Right forelimb (tissue), 1 donor: Measurements from ENCODE around the gene GSK3B.
"Not testable (repeated sequence)": the region's sequence is repeated elsewhere in the genome, so short reads cannot be mapped to it uniquely, and the experiment has no call there.

Experiments used
- DNase-seq: peaks from one replicate; pipeline ENCODE4 v3.0.0-alpha.2; 2018

Gene GSK3B

GRCh38 chr3:119998166-119998565 lies 96.1 kb downstream of the GSK3B start:
- DNase-seq = no peak

GRCh38 chr3:119990888-119991287 lies 103.4 kb downstream of the GSK3B start:
- no peak for DNase-seq

- DNase-seq = no peak
These were observed 104.1 kb downstream of the GSK3B start for GRCh38 chr3:119989981-119990655.

- DNase-seq = not testable (repeated sequence)
These were observed 107.4 kb downstream of the GSK3B start for GRCh38 chr3:119986812-119987211.

GRCh38 chr3:119981386-119981785 lies 112.9 kb downstream of the GSK3B start:
- DNase-seq = no peak

GRCh38 chr3:119978554-119979208 lies 115.6 kb downstream of the GSK3B start:
- DNase-seq = no peak

GRCh38 chr3:119977353-119977752 lies 116.9 kb downstream of the GSK3B start:
- no peak for DNase-seq

GRCh38 chr3:119976214-119976613 lies 118.0 kb downstream of the GSK3B start:
- no peak for DNase-seq

- no peak for DNase-seq
These were observed 119.6 kb downstream of the GSK3B start for GRCh38 chr3:119974656-119975055.

- DNase-seq = no peak
These were observed 121.1 kb downstream of the GSK3B start for GRCh38 chr3:119973018-119973646.

GRCh38 chr3:119969759-119970158 lies 124.5 kb downstream of the GSK3B start:
- DNase-seq = no peak

GRCh38 chr3:119967353-119968006 lies 126.8 kb downstream of the GSK3B start:
- no peak for DNase-seq

- no peak for DNase-seq
These were observed 128.6 kb downstream of the GSK3B start for GRCh38 chr3:119965692-119966091.

- no peak for DNase-seq
These were observed 130.0 kb downstream of the GSK3B start for GRCh38 chr3:119964294-119964693.

GRCh38 chr3:119955972-119956371 lies 138.3 kb downstream of the GSK3B start:
- DNase-seq = no peak

GRCh38 chr3:119950666-119951325 lies 143.5 kb downstream of the GSK3B start:
- no peak for DNase-seq

- DNase-seq = no peak
These were observed 149.0 kb downstream of the GSK3B start for GRCh38 chr3:119945291-119945690.

GRCh38 chr3:119944091-119944490 lies 150.2 kb downstream of the GSK3B start:
- DNase-seq = no peak

GRCh38 chr3:119939077-119939476 lies 155.2 kb downstream of the GSK3B start:
- DNase-seq = no peak

- no peak for DNase-seq
These were observed 157.0 kb downstream of the GSK3B start for GRCh38 chr3:119937229-119937628.

GRCh38 chr3:119934249-119934648 lies 160.0 kb downstream of the GSK3B start:
- DNase-seq = no peak

- DNase-seq = no peak
These were observed 161.0 kb downstream of the GSK3B start for GRCh38 chr3:119933207-119933606.

- no peak for DNase-seq
These were observed 164.0 kb downstream of the GSK3B start for GRCh38 chr3:119930286-119930685.
